Parathyroid adenoma (tissue), 2 donors: Measurements from ENCODE around the gene SPG7.

Experiments used
- H2AFZ ChIP-seq: fragments of 300-600 bp; sonication (generic); one replicate; pipeline ENCODE4 v1.7.0; 2017; ENCODE audit warnings: antibody characterized with exemption, mild to moderate bottlenecking
- H3K27ac ChIP-seq: fragments of 300-600 bp; sonication (generic); one replicate; pipeline ENCODE4 v1.7.0; 2017
- H3K27me3 ChIP-seq: fragments of 300-600 bp; sonication (generic); one replicate; pipeline ENCODE4 v1.7.0; 2017; ENCODE audit warnings: low read length; ENCODE audit not compliant: control insufficient read depth, insufficient read depth
- H3K36me3 ChIP-seq: fragments of 300-600 bp; sonication (generic); one replicate; pipeline ENCODE4 v1.7.0; 2017; ENCODE audit warnings: low read length; ENCODE audit not compliant: control insufficient read depth, insufficient read depth
- H3K4me1 ChIP-seq: fragments of 300-600 bp; sonication (generic); one replicate; pipeline ENCODE4 v1.7.0; 2017; ENCODE audit warnings: control low read depth
- H3K4me2 ChIP-seq: fragments of 300-600 bp; sonication (generic); one replicate; pipeline ENCODE4 v1.7.0; 2017; ENCODE audit warnings: low read length
- H3K4me3 ChIP-seq: fragments of 300-600 bp; sonication (generic); one replicate; pipeline ENCODE4 v1.7.0; 2017; ENCODE audit warnings: low read depth, low read length
- H3K79me2 ChIP-seq: fragments of 300-600 bp; sonication (generic); one replicate; pipeline ENCODE4 v1.7.0; 2017; ENCODE audit warnings: control low read depth
- H3K9ac ChIP-seq: fragments of 300-600 bp; sonication (generic); one replicate; pipeline ENCODE4 v1.7.0; 2017; ENCODE audit warnings: mild to moderate bottlenecking
- H3K9me3 ChIP-seq: fragments of 300-600 bp; sonication (generic); one replicate; pipeline ENCODE4 v1.7.0; 2017; ENCODE audit warnings: low read length; ENCODE audit not compliant: control insufficient read depth
- CTCF ChIP-seq: fragments of 300-600 bp; sonication (generic); IDR thresholded peaks from one replicate; pipeline ENCODE4 v1.7.0; 2017; ENCODE audit warnings: antibody characterized with exemption, mild to moderate bottlenecking
- donor health status: primary hyperparathyroidism.

Gene SPG7

GRCh38 chr16:89546781-89547180 is 38.6 kb downstream of the SPG7 start:
- Histone ChIP-seq H3K79me2 (peaks cover 2% of the 10 kb centered on the region), H3K9ac (no peak overlapping the region), H3K27ac (no peak overlapping the region), H3K4me1 (no peaks in the 10 kb centered on the region), H3K4me3 (no peak overlapping the region), H3K27me3 (no peaks in the 10 kb centered on the region), H2AFZ (no peak overlapping the region), H3K4me2 (no peak overlapping the region), H3K36me3 (no peaks in the 10 kb centered on the region), H3K9me3 (no peaks in the 10 kb centered on the region)
- TF ChIP-seq CTCF: no peak

GRCh38 chr16:89547291-89547690 is 39.1 kb downstream of the SPG7 start:
- H3K36me3 ChIP-seq: no peaks in the 10 kb centered on the region

GRCh38 chr16:89547860-89548259 is 39.7 kb downstream of the SPG7 start:
- H3K4me1 ChIP-seq: no peaks in the 10 kb centered on the region
- no peak overlapping the region for H3K27ac ChIP-seq
- H2AFZ ChIP-seq: no peak overlapping the region
- TF ChIP-seq CTCF: no peak
- H3K36me3 ChIP-seq: no peaks in the 10 kb centered on the region
- no peak overlapping the region for H3K4me2 ChIP-seq
- H3K79me2 ChIP-seq: peaks cover 2% of the 10 kb centered on the region
- H3K27me3 ChIP-seq: no peaks in the 10 kb centered on the region
- no peak overlapping the region for H3K4me3 ChIP-seq
- H3K9ac ChIP-seq: no peak overlapping the region
- H3K9me3 ChIP-seq: no peaks in the 10 kb centered on the region

More at GRCh38 chr16:89547291-89547690, 39.1 kb downstream of the SPG7 start:
- Histone ChIP-seq H3K79me2 (peaks cover 2% of the 10 kb centered on the region), H3K4me2 (no peak overlapping the region), H3K27me3 (no peaks in the 10 kb centered on the region), H3K27ac (no peak overlapping the region), H2AFZ (no peak overlapping the region), H3K4me3 (no peak overlapping the region), H3K9ac (no peak overlapping the region), H3K4me1 (no peaks in the 10 kb centered on the region), H3K9me3 (no peaks in the 10 kb centered on the region)
- no peak for TF ChIP-seq CTCF

GRCh38 chr16:89548344-89549006 is 40.3 kb downstream of the SPG7 start:
- H2AFZ ChIP-seq: no peak overlapping the region
- H3K9ac ChIP-seq: no peak overlapping the region
- no peak overlapping the region for H3K27ac ChIP-seq
- no peaks in the 10 kb centered on the region for H3K36me3 ChIP-seq
- no peak overlapping the region for H3K4me3 ChIP-seq
- H3K4me1 ChIP-seq: no peaks in the 10 kb centered on the region
- peaks cover 2% of the 10 kb centered on the region for H3K79me2 ChIP-seq
- no peaks in the 10 kb centered on the region for H3K27me3 ChIP-seq
- H3K4me2 ChIP-seq: no peak overlapping the region
- TF ChIP-seq CTCF: no peak
- H3K9me3 ChIP-seq: no peaks in the 10 kb centered on the region
